GM12872 (cell line): ENCODE measurements around the gene CCDC146.

ENCODE experiments used
- CTCF ChIP-seq: IDR thresholded peaks from 3 replicates; pipeline ENCODE4 v1.5.1; 2011; ENCODE audit warnings: low read depth, mild to moderate bottlenecking, low read length, moderate library complexity; ENCODE audit not compliant: insufficient read depth

CCDC146 gene

GRCh38 chr7:77308792-77309191 lies 186.4 kb downstream of the CCDC146 start:
- no peak for TF ChIP-seq CTCF

- no peak for TF ChIP-seq CTCF
Observed at GRCh38 chr7:77309714-77310220, 187.4 kb downstream of the CCDC146 start.

GRCh38 chr7:77310982-77311381 lies 188.6 kb downstream of the CCDC146 start:
- no peak for TF ChIP-seq CTCF

- TF ChIP-seq CTCF = no peak
Observed at GRCh38 chr7:77313085-77313484, 190.7 kb downstream of the CCDC146 start.

GRCh38 chr7:77313876-77314480 lies 191.6 kb downstream of the CCDC146 start:
- TF ChIP-seq CTCF = no peak

- no peak for TF ChIP-seq CTCF
Observed at GRCh38 chr7:77315182-77315591, 192.8 kb downstream of the CCDC146 start.

GRCh38 chr7:77316219-77316978 lies 194.0 kb downstream of the CCDC146 start:
- TF ChIP-seq CTCF = no peak
